NB4 (cell line): Measurements from ENCODE around the gene TSFM.

Experiments used
- TF ChIP-seq, protein P1 (sequence below): IDR thresholded peaks from 2 replicates; pipeline ENCODE4 v1.6.1; 2011; ENCODE audit warnings: low read depth, low read length
- TF ChIP-seq, protein P2 (sequence below): IDR thresholded peaks from one replicate; pipeline ENCODE4 v1.5.1; 2012; ENCODE audit warnings: low read depth, low read length

DNA sequence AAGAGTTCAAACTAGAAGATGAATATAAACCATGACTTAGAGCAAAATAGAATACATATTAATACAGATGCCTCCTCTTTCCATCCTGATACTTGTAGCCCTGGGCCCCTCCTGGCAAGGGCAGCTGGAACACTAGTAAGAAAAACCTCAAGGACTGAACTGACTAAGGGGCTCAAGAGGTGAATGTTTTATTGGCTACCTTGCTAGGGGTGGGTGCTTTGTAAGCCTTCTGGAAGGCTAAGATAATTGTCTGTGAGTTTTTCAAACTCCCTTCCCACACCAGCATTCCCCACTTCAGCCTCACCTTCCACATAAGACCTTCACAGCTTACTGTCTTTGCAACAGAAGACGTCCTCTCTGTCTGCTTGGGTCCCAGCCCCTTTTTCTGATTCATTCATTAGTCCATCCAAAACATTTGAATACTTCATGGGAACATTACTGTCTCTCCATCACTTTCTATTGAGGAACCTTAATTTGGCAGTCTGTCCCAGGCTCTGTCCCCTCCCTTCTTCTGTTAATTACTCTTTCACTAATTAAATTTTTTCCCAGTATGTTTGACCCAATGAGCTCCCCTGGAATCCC, 28.7 kb upstream of the TSFM start:
- TF ChIP-seq, protein P1, sequence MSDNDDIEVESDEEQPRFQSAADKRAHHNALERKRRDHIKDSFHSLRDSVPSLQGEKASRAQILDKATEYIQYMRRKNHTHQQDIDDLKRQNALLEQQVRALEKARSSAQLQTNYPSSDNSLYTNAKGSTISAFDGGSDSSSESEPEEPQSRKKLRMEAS: no peak
- TF ChIP-seq, protein P2, sequence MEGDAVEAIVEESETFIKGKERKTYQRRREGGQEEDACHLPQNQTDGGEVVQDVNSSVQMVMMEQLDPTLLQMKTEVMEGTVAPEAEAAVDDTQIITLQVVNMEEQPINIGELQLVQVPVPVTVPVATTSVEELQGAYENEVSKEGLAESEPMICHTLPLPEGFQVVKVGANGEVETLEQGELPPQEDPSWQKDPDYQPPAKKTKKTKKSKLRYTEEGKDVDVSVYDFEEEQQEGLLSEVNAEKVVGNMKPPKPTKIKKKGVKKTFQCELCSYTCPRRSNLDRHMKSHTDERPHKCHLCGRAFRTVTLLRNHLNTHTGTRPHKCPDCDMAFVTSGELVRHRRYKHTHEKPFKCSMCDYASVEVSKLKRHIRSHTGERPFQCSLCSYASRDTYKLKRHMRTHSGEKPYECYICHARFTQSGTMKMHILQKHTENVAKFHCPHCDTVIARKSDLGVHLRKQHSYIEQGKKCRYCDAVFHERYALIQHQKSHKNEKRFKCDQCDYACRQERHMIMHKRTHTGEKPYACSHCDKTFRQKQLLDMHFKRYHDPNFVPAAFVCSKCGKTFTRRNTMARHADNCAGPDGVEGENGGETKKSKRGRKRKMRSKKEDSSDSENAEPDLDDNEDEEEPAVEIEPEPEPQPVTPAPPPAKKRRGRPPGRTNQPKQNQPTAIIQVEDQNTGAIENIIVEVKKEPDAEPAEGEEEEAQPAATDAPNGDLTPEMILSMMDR: no peak
